HepG2 (cell line): ENCODE results near the gene KCTD14. TPM values are rescaled to one million over a fixed set of nuclear protein-coding genes. Genes with fewer than 3 reads are reported as not detected.
A peak's percentile ranks its signal among the peaks of the same experiment; 100 is the strongest.

Experiments
- ARHGAP35 ChIP-seq: sonication (generic); formaldehyde crosslinking; IDR thresholded peaks from 2 replicates; pipeline ENCODE4 v1.9.0; 2022; ENCODE audit warnings: mild to moderate bottlenecking, inconsistent platforms, moderate library complexity, missing genetic modification reagents, borderline replicate concordance
- ARID2 ChIP-seq: sonication (generic); formaldehyde crosslinking; IDR thresholded peaks from 2 replicates; pipeline ENCODE4 v1.8.1; 2022; ENCODE audit warnings: mild to moderate bottlenecking, missing genetic modification reagents, borderline replicate concordance
- DMAP1 ChIP-seq: IDR thresholded peaks from 2 replicates; pipeline ENCODE4 v1.6.1; 2016
- ELF1 ChIP-seq: sonication (generic); formaldehyde crosslinking; IDR thresholded peaks from 2 replicates; pipeline ENCODE4 v1.4.0; 2020; ENCODE audit warnings: missing genetic modification reagents
- GPN1 ChIP-seq: sonication (generic); formaldehyde crosslinking; IDR thresholded peaks from 2 replicates; pipeline ENCODE4 v1.5.1; 2020; ENCODE audit warnings: missing genetic modification reagents, borderline replicate concordance
- HCFC1 ChIP-seq: fragments of 150-350 bp; IDR thresholded peaks from 2 replicates; pipeline ENCODE4 v1.6.1; 2014; ENCODE audit warnings: low read depth, low read length
- ISX ChIP-seq: sonication (generic); formaldehyde crosslinking; conservative IDR thresholded peaks from 2 replicates; pipeline ENCODE4 v1.5.0; 2020; ENCODE audit warnings: missing genetic modification reagents
- KLF13 ChIP-seq: sonication (generic); formaldehyde crosslinking; IDR thresholded peaks from 2 replicates; pipeline ENCODE4 v1.4.0; 2020; ENCODE audit warnings: mild to moderate bottlenecking, missing genetic modification reagents
- NFYC ChIP-seq: IDR thresholded peaks from 2 replicates; pipeline ENCODE4 v1.6.1; 2016; ENCODE audit warnings: missing genetic modification reagents, missing compliant biosample characterization
- PHF8 ChIP-seq: sonication (generic); formaldehyde crosslinking; IDR thresholded peaks from 2 replicates; pipeline ENCODE4 v1.5.0; 2020; ENCODE audit warnings: missing genetic modification reagents
- SPEN ChIP-seq: sonication (generic); formaldehyde crosslinking; IDR thresholded peaks from 2 replicates; pipeline ENCODE4 v1.5.1; 2020; ENCODE audit warnings: low read depth, mild to moderate bottlenecking, missing genetic modification reagents
- SUZ12 ChIP-seq: fragments of 150-350 bp; IDR thresholded peaks from 2 replicates; pipeline ENCODE4 v1.6.1; 2014; ENCODE audit warnings: low read depth, low read length
- ZBTB7B ChIP-seq: sonication (generic); formaldehyde crosslinking; IDR thresholded peaks from 2 replicates; pipeline ENCODE4 v1.4.0; 2020; ENCODE audit warnings: missing genetic modification reagents
- ZFX ChIP-seq: sonication (generic); formaldehyde crosslinking; IDR thresholded peaks from 2 replicates; pipeline ENCODE4 v1.4.0; 2020; ENCODE audit warnings: mild to moderate bottlenecking, low read depth, missing genetic modification reagents, moderate library complexity
- ZFY ChIP-seq: sonication (generic); formaldehyde crosslinking; IDR thresholded peaks from 2 replicates; pipeline ENCODE4 v1.4.0; 2020; ENCODE audit warnings: missing genetic modification reagents
- ZNF101 ChIP-seq: sonication (generic); formaldehyde crosslinking; IDR thresholded peaks from 2 replicates; pipeline ENCODE4 v1.4.0; 2020; ENCODE audit warnings: mild to moderate bottlenecking, low read depth, missing genetic modification reagents, borderline replicate concordance
- ZNF431 ChIP-seq: sonication (generic); formaldehyde crosslinking; IDR thresholded peaks from 2 replicates; pipeline ENCODE4 v1.9.0; 2022; ENCODE audit warnings: missing genetic modification reagents, low read depth, mild to moderate bottlenecking, borderline replicate concordance
- ZNF530 ChIP-seq: sonication (generic); formaldehyde crosslinking; IDR thresholded peaks from 2 replicates; pipeline ENCODE4 v1.5.0; 2020; ENCODE audit warnings: low read depth, mild to moderate bottlenecking, missing genetic modification reagents
- ZNF558 ChIP-seq: sonication (generic); formaldehyde crosslinking; IDR thresholded peaks from 2 replicates; pipeline ENCODE4 v1.9.0; 2022; ENCODE audit warnings: mild to moderate bottlenecking, missing genetic modification reagents, borderline replicate concordance
- ZNF670 ChIP-seq: sonication (generic); formaldehyde crosslinking; IDR thresholded peaks from 2 replicates; pipeline ENCODE4 v1.8.0; 2022; ENCODE audit warnings: mild to moderate bottlenecking, missing genetic modification reagents, borderline replicate concordance
- polyA plus RNA-seq, 8 experiments: library from polyadenylated mRNA; depleted of rRNA in 3 of 8; stranded (reverse) in 7 of 8; unstranded in 1 of 8; fragments of >200 nt; fragmentation: Illumina TruSeq in 4 of 8; extraction: Trizol in 4 of 8; gene quantifications; 2 replicates each; pipeline versions ENCODE4 v1.2.1 to v1.2.3, GENCODE V29; 2011 to 2016; ENCODE audit warnings: low read depth in 4 of 8, missing spikeins in 1 of 8, mixed read lengths in 1 of 8; ENCODE audit not compliant: insufficient read depth in 1 of 8
- total RNA-seq, 5 experiments: library from RNA; depleted of rRNA; stranded (reverse); fragments of >200 nt; fragmentation: Illumina TruSeq; extraction: Trizol; gene quantifications; 2 replicates each; pipeline ENCODE4 v1.2.3, GENCODE V29; 2016; ENCODE audit warnings: low read depth in 1 of 5
- TF ChIP-seq, protein P1 (sequence below), 2 experiments: IDR thresholded peaks; 2 replicates each; pipeline ENCODE4 v1.6.1; 2011 to 2012; ENCODE audit warnings: low read length in 2 of 2, borderline replicate concordance in 1 of 2, low read depth in 1 of 2, mild to moderate bottlenecking in 1 of 2, moderate library complexity in 1 of 2
- TF ChIP-seq, protein P2 (sequence below): IDR thresholded peaks from 2 replicates; pipeline ENCODE4 v1.6.1; 2012; ENCODE audit warnings: low read length, improper control_type of control experiment

Gene KCTD14
- total and polyA plus RNA-seq, 2 of the 13 experiments (the other 11 are each of a cell fraction or from before 2014, with no cell fraction given) = 10.3 to 15.6 TPM

DNA sequence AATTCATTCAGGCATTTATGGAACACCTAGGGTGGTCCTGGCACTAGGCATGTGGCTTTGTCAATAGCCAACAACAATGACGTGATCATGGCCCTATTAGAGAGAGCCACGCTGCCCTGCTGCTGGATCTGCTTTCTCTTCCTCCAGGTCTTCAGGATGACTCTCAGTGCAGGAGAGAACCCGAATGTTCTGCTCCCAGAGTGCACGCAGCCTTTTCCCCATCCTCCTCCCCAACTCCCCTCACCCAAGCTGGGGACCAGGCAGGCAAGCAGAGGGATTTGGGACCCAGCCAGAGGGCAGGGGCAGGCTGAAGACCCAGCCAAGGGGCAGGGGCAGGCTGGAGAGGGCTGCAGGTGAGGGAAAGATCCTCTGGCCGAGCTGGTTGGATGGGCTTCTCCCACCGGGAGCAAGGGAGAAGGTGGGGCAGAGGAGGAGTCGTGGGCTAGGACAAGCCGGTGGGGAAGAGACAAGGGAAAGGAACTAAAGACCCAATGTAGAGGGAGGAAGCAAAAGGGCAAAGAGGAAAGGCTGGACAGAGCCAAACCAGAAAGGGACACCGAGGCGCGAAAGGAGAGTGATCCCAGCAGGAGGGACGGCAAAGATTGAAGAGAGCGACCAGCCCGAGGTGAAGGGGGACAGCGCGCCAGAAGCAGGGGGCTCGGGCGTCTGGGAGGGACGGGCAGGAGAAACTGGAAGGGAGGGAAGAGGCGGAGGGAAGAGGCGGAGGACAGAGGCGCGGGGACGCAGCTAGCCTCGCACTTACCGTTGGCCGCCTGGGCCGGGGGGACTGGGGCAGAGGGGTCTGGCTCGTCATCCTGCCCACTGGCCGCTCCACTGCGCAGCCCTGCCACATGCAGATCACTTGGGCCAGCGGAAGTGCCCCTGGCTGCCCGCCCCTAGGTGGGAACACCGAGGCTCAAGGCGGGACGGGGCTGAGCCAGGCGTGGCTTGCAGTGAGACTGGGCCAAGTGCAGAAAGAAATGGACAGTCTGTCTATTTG is at the start of gene KCTD14 (continued):
- TF ChIP-seq SUZ12 (no peak), ZNF670 (no peak), HCFC1 (no peak), ZBTB7B (peak; percentile 92), DMAP1 (0 out of 2 replicates have a peak, but pooled peaks have one; percentile 54), GPN1 (CRISPR knock-in tag) (no peak), PHF8 (CRISPR knock-in tag) (peak; percentile 69), ISX (CRISPR knock-in tag) (no peak), ZFY (CRISPR knock-in tag) (peak; percentile 67), ZNF558 (CRISPR knock-in tag) (peak; percentile 77; the same call in 1 of the 2 replicates), ELF1 (CRISPR knock-in tag) (peak; percentile 49), ZFX (CRISPR knock-in tag) (peak; percentile 83), ZNF101 (CRISPR knock-in tag) (0 out of 2 replicates have a peak, but pooled peaks have one; percentile 50), SPEN (CRISPR knock-in tag) (peak; percentile 80), NFYC (CRISPR knock-in tag) (no peak; the same call in 1 of the 2 replicates), ZNF530 (no peak), ARID2 (CRISPR knock-in tag) (no peak), KLF13 (CRISPR knock-in tag) (no peak), ARHGAP35 (CRISPR knock-in tag) (no peak), ZNF431 (CRISPR knock-in tag) (peak; percentile 76; the same call in 1 of the 2 replicates)
- TF ChIP-seq, protein P1, sequence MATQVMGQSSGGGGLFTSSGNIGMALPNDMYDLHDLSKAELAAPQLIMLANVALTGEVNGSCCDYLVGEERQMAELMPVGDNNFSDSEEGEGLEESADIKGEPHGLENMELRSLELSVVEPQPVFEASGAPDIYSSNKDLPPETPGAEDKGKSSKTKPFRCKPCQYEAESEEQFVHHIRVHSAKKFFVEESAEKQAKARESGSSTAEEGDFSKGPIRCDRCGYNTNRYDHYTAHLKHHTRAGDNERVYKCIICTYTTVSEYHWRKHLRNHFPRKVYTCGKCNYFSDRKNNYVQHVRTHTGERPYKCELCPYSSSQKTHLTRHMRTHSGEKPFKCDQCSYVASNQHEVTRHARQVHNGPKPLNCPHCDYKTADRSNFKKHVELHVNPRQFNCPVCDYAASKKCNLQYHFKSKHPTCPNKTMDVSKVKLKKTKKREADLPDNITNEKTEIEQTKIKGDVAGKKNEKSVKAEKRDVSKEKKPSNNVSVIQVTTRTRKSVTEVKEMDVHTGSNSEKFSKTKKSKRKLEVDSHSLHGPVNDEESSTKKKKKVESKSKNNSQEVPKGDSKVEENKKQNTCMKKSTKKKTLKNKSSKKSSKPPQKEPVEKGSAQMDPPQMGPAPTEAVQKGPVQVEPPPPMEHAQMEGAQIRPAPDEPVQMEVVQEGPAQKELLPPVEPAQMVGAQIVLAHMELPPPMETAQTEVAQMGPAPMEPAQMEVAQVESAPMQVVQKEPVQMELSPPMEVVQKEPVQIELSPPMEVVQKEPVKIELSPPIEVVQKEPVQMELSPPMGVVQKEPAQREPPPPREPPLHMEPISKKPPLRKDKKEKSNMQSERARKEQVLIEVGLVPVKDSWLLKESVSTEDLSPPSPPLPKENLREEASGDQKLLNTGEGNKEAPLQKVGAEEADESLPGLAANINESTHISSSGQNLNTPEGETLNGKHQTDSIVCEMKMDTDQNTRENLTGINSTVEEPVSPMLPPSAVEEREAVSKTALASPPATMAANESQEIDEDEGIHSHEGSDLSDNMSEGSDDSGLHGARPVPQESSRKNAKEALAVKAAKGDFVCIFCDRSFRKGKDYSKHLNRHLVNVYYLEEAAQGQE (IDR thresholded peaks at IDR 0.05; ENCODE audit: borderline replicate concordance in 1 of 2, low read depth in 1 of 2, low read length in 2 of 2) = peak in 1 of 2 experiments; percentile 63; a peak in 3 of 4 replicates
- TF ChIP-seq, protein P2, sequence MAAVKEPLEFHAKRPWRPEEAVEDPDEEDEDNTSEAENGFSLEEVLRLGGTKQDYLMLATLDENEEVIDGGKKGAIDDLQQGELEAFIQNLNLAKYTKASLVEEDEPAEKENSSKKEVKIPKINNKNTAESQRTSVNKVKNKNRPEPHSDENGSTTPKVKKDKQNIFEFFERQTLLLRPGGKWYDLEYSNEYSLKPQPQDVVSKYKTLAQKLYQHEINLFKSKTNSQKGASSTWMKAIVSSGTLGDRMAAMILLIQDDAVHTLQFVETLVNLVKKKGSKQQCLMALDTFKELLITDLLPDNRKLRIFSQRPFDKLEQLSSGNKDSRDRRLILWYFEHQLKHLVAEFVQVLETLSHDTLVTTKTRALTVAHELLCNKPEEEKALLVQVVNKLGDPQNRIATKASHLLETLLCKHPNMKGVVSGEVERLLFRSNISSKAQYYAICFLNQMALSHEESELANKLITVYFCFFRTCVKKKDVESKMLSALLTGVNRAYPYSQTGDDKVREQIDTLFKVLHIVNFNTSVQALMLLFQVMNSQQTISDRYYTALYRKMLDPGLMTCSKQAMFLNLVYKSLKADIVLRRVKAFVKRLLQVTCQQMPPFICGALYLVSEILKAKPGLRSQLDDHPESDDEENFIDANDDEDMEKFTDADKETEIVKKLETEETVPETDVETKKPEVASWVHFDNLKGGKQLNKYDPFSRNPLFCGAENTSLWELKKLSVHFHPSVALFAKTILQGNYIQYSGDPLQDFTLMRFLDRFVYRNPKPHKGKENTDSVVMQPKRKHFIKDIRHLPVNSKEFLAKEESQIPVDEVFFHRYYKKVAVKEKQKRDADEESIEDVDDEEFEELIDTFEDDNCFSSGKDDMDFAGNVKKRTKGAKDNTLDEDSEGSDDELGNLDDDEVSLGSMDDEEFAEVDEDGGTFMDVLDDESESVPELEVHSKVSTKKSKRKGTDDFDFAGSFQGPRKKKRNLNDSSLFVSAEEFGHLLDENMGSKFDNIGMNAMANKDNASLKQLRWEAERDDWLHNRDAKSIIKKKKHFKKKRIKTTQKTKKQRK = no peak
